Skeletal muscle satellite cell (primary cell): ENCODE data around the gene PNPLA3.

Experiments
- H3K27me3 ChIP-seq: 2 replicates; pipeline ENCODE4 v1.7.0; 2013; ENCODE audit warnings: low read length; ENCODE audit not compliant: control insufficient read depth, insufficient read depth
- H3K36me3 ChIP-seq: 2 replicates; pipeline ENCODE4 v1.7.0; 2013; ENCODE audit warnings: mild to moderate bottlenecking, control low read depth, low read length; ENCODE audit not compliant: insufficient read depth
- H3K4me1 ChIP-seq: 2 replicates; pipeline ENCODE4 v1.7.0; 2013; ENCODE audit warnings: low read length; ENCODE audit not compliant: control insufficient read depth, insufficient read depth
- H3K4me2 ChIP-seq: 2 replicates; pipeline ENCODE4 v1.7.0; 2013; ENCODE audit warnings: mild to moderate bottlenecking, low read length
- H3K4me3 ChIP-seq: 2 replicates; pipeline ENCODE4 v1.7.0; 2013; ENCODE audit warnings: low read length
- H3K9ac ChIP-seq: 2 replicates; pipeline ENCODE4 v1.7.0; 2013; ENCODE audit warnings: mild to moderate bottlenecking, low read depth, low read length, moderate library complexity
- H3K9me3 ChIP-seq: replicated peaks from 2 replicates; pipeline ENCODE4 v1.7.0; 2013; ENCODE audit warnings: mild to moderate bottlenecking, control low read depth, low read length

PNPLA3 gene

GRCh38 chr22:43990044-43990443 is 66.4 kb downstream of the PNPLA3 start:
- H3K36me3 ChIP-seq = peaks cover 77% of the 10 kb centered on the region
- H3K4me3 ChIP-seq = no peak overlapping the region
- H3K9me3 ChIP-seq = no peaks in the 10 kb centered on the region
- peaks cover 4% of the 10 kb centered on the region for H3K4me1 ChIP-seq
- no peak overlapping the region for H3K9ac ChIP-seq
- H3K4me2 ChIP-seq = no peak overlapping the region
- no peaks in the 10 kb centered on the region for H3K27me3 ChIP-seq

GRCh38 chr22:43991316-43992020 is 67.9 kb downstream of the PNPLA3 start:
- Histone ChIP-seq H3K4me2 (no peak overlapping the region), H3K9ac (no peak overlapping the region), H3K27me3 (no peaks in the 10 kb centered on the region), H3K9me3 (no peaks in the 10 kb centered on the region), H3K4me3 (no peak overlapping the region), H3K36me3 (peaks cover 79% of the 10 kb centered on the region), H3K4me1 (peaks cover 4% of the 10 kb centered on the region)

- Histone ChIP-seq H3K4me1 (peaks cover 4% of the 10 kb centered on the region), H3K36me3 (peaks cover 80% of the 10 kb centered on the region), H3K4me2 (no peak overlapping the region), H3K9ac (no peak overlapping the region), H3K9me3 (no peaks in the 10 kb centered on the region), H3K27me3 (no peaks in the 10 kb centered on the region), H3K4me3 (no peak overlapping the region)
Measured at GRCh38 chr22:43992331-43992821, 68.8 kb downstream of the PNPLA3 start.

GRCh38 chr22:43993072-43993760 is 69.6 kb downstream of the PNPLA3 start:
- H3K9ac ChIP-seq = no peak overlapping the region

GRCh38 chr22:43994006-43994405 is 70.4 kb downstream of the PNPLA3 start:
- Histone ChIP-seq H3K4me1 (peaks cover 4% of the 10 kb centered on the region), H3K36me3 (peaks cover 81% of the 10 kb centered on the region), H3K4me3 (no peak overlapping the region), H3K27me3 (no peaks in the 10 kb centered on the region), H3K4me2 (no peak overlapping the region), H3K9me3 (no peaks in the 10 kb centered on the region), H3K9ac (no peak overlapping the region)

More at GRCh38 chr22:43993072-43993760, 69.6 kb downstream of the PNPLA3 start:
- Histone ChIP-seq H3K4me3 (no peak overlapping the region), H3K27me3 (no peaks in the 10 kb centered on the region), H3K9me3 (no peaks in the 10 kb centered on the region), H3K4me1 (peaks cover 4% of the 10 kb centered on the region), H3K4me2 (no peak overlapping the region), H3K36me3 (peaks cover 78% of the 10 kb centered on the region)

GRCh38 chr22:43994416-43994815 is 70.8 kb downstream of the PNPLA3 start:
- H3K36me3 ChIP-seq = peaks cover 83% of the 10 kb centered on the region
- no peak overlapping the region for H3K4me3 ChIP-seq
- H3K9ac ChIP-seq = no peak overlapping the region
- H3K9me3 ChIP-seq = no peaks in the 10 kb centered on the region
- H3K4me1 ChIP-seq = peaks cover 4% of the 10 kb centered on the region
- H3K4me2 ChIP-seq = no peak overlapping the region
- H3K27me3 ChIP-seq = no peaks in the 10 kb centered on the region

- no peak overlapping the region for H3K4me3 ChIP-seq
Measured at GRCh38 chr22:43995057-43995685, 71.6 kb downstream of the PNPLA3 start.

GRCh38 chr22:43995798-43996169 is 72.2 kb downstream of the PNPLA3 start:
- Histone ChIP-seq H3K4me2 (no peak overlapping the region), H3K27me3 (no peaks in the 10 kb centered on the region), H3K9me3 (no peaks in the 10 kb centered on the region), H3K4me3 (no peak overlapping the region), H3K36me3 (peaks cover 70% of the 10 kb centered on the region), H3K9ac (no peak overlapping the region), H3K4me1 (peaks cover 4% of the 10 kb centered on the region)

More at GRCh38 chr22:43995057-43995685, 71.6 kb downstream of the PNPLA3 start:
- no peak overlapping the region for H3K4me2 ChIP-seq
- H3K27me3 ChIP-seq = no peaks in the 10 kb centered on the region
- H3K4me1 ChIP-seq = peaks cover 4% of the 10 kb centered on the region
- peaks cover 77% of the 10 kb centered on the region for H3K36me3 ChIP-seq
- H3K9me3 ChIP-seq = no peaks in the 10 kb centered on the region
- H3K9ac ChIP-seq = no peak overlapping the region

- Histone ChIP-seq H3K4me1 (peaks cover 4% of the 10 kb centered on the region), H3K36me3 (peaks cover 68% of the 10 kb centered on the region), H3K4me2 (no peak overlapping the region), H3K27me3 (no peaks in the 10 kb centered on the region), H3K4me3 (no peak overlapping the region), H3K9ac (no peak overlapping the region), H3K9me3 (no peaks in the 10 kb centered on the region)
Measured at GRCh38 chr22:43996170-43996980, 72.8 kb downstream of the PNPLA3 start.

- H3K4me1 ChIP-seq = peaks cover 4% of the 10 kb centered on the region
- peaks cover 63% of the 10 kb centered on the region for H3K36me3 ChIP-seq
- H3K9ac ChIP-seq = no peak overlapping the region
- no peak overlapping the region for H3K4me2 ChIP-seq
- no peaks in the 10 kb centered on the region for H3K27me3 ChIP-seq
- H3K4me3 ChIP-seq = no peak overlapping the region
- H3K9me3 ChIP-seq = no peaks in the 10 kb centered on the region
Measured at GRCh38 chr22:43996981-43997265, 73.3 kb downstream of the PNPLA3 start.
